NK-92 (cell line): ENCODE measurements around the gene ADAMTS2.
"Not testable (repeated sequence)": the region's sequence is repeated elsewhere in the genome, so short reads cannot be mapped to it uniquely, and the experiment has no call there.

ENCODE experiments used
- DNase-seq: peaks from one replicate; lab custom pipeline; 2025; ENCODE audit not compliant: unreplicated experiment; lab: John Stamatoyannopoulos, UW

Gene ADAMTS2

DNA sequence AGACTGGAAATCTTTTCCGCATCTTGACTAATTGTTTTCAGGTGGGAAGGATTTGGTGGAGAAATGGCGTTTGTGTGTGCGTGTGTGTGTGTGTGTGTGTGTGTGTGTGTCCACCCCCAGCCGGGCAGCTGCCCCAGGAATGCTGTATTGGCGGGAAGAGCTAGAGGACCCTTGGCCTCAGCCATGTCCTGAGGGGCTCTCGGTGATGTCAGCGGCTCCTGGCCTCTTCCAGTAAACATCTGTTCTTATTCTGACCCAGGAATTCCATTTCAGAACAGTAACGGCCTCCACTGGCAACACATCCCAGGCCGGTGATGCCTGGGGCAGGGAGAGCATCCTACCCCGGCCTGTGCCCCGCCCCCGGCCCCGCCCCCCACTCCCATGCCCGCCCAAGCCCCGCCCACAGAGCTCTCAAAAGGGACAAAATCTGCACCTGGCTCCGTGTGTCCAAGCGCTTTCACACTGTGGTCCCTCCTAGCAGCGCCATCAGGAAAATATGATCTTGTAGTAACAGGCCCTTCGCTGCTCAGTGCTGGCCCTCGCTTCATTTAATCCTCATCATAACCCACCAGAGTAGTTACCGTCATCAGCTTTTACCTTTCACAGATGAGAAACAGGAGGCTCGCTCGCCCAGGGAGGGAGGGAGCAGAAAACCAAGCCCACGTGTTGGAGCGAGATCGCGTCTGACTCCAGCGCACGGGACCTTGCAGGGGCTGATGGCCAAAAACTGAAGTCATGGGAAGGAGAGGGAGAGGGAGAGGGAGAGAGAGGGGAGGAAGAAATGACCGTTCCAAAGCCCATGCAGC, 18.9 kb downstream of the ADAMTS2 start:
- DNase-seq: no peak

DNA sequence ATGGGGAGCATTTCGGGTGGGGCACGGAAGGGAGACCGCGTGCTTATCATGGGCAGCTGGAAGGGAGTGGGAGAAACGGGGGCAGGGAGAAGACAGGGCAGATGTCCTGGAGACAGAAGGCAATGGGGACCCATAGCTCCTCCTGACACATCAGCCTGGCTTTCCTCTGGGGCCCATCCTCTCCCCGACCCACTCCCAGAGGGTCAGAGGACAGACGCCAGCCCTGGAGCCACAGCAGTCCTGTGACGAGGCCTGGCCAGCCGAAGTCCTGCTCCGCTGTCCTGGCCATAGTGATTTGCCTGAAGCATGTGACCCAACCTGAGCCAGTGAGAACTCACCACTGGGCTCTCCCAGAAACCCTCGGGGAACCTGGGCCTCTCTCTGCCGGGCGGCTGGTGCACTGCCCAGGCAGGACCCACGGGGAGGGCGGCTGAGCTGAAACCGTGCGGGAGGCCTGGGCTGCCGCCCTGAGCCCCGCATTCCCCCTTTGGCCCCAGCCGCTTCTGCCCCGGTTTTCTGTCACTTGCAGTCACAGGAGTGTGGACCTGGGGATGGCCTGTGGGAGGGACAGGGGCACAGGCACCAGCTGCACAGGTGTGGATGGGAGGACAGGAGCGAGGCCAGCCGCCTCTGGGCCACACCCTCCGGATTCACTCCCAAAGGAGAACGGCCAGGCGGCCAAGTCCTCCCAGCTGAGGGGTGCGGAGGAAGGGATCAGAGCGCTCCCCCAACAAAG, 19.8 kb downstream of the ADAMTS2 start:
- DNase-seq: no peak

DNA sequence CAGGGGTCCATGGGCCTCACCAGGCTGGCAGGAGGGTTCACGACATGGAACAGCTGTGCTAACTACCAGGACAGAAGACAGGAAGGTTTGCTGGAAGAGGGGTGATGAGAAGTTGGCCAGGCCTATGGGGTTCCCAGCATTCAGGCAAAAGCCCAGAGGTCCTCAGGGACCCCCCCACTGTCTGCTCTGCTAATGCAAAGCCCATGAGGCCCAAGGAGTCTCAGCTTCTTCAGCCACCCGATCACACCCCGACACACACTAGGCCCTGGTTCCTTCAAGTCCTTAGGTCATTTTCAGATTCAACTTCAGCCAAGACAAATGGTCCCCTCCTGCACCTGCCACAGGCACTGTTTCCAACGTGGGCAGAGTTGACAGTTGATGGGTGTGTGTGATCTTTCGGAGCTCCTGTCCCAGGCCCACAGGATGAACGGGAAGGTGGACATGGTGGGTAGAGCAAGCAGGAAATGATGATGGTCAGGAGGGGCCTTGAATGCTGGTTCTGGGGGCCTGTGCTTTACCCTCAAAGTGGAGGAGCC, 20.4 kb downstream of the ADAMTS2 start:
- no peak for DNase-seq

DNA sequence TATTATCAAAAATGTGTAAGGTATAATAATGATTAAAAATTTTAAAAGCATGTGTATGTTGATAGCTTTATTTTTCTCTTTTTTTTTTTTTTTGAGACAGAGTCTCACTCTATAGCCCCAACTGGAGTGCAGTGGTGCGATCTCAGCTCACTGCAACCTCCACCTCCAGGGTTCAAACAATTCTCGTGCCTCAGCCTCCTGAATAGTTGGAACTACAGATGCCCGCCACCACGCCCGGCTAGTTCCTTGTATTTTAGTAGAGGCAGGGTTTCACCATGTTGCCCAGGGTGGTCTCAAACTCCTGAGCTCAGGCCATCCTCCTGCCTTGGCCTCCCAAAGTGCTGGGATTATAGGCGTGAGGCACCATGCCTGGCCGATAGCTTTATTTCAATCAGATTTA, 20.9 kb downstream of the ADAMTS2 start:
- not testable (repeated sequence) for DNase-seq

DNA sequence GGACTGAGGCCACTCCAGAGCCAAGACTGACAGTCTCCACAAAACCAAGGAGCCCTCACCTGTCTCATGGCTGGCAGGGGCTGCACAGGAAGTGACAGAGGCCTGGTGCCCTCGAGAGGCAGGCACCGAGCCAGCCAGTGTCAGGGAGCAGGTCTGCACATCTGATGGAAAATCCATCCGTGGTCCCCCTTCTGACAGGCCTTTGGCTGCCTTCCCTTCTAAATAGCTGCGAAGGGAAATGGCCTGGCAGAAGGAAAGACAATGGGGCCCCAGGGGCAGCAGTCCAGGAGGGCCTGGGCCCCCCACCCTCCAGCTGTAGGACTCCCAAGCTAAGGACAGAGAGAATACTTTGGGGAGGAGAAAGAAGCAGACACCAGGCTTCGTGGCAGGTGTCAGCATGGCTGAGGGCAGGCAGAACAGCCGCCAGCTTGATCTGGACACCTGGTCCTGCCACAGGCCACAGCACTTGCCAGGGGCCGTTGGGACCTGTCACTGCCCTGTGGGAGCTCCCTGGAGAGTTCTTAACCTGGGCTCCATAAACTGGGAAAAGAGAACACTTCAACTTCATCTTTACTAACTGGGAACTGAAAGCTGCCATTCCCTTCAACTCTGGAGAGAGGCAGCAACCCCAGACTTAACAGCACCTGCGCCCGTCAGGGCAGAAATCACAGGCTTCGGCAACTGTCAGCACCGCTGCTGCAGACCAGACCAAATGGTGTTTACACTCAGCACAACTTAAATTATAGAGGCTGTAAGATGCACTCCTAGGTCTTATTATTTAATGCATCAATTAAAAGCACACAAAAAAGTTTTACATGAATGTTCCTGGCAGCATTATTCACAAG, 22.0 kb downstream of the ADAMTS2 start:
- DNase-seq: no peak

DNA sequence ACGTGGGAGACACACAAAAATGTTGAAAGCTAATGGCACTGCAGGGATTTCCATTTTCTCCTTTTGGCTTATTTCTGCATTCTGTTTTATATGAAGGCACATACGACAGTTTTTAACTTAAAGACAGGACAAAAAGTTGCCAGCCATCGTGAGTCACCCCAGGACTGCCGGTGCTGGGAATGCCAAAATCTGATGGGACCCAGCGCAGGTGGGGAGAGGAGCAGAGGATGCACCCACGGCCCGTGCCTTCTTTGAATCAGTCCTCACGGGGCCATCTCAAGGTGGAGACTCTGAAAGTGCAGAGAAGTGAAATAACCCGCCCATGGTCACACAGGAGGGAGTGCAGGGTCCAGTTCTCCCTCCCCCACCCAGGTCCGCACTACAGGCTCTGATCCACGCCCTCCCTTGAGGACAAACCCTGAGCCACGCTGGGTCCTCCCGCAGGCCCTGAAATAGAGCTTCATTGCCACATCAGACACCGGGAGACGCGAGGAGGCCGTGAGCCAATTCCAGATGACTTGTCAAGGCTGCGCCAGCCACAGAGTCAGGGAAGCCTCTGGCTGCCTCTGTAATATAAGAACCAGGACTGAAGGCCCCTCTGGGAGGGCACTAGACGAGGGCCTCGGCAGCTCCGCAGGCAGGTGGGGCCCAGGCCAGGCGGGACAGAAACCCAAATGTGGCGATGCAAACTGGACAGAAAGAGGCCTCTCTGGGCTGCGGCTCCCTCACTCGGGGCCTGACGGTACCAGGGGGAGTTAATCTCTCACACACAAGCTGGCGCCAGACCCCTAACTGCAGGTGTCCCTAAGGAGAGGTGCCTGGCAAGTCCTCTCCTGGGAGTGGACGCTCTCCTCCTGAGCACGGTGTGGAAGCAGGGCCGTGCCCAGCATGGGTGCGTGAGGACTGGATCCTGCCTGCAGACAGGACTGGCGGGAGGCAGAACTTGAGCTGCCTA, 22.9 kb downstream of the ADAMTS2 start:
- DNase-seq: no peak

DNA sequence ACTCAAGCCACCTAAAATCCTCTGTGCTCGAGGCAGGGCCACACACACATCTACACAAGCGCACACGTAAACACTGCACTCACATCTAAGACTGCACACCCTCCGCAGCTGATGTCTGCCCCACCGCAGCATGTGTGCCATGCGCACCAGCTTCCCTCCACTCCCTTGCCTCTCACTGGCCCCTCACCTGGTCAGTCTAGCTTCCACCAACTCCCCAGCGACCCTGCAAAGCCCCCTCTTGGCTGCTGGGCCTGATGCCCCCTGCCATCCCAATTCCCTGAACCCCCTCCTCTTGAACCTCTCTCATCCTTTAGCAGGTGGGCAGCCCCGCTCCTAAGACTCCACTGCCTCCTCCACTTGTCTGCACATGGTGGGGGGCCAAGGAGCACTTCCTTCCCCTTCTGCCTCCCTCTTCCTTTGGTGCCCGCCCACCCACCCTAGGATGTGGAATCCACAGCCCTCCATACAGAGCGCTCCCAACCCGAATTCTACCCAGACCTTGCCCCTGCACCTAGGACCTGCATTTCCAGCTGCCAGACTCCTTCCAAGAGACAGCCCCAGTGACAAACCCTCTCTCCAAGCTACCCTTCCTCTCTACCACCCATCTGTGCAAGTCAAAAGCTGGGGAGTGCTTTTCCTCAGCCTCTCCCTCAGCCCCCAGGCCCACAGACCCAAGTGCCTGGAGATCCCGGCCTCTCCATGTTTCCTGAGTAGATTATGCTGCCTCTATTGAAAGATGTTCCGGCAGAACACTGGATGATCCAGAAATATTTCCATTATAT, 23.9 kb downstream of the ADAMTS2 start:
- DNase-seq: no peak

DNA sequence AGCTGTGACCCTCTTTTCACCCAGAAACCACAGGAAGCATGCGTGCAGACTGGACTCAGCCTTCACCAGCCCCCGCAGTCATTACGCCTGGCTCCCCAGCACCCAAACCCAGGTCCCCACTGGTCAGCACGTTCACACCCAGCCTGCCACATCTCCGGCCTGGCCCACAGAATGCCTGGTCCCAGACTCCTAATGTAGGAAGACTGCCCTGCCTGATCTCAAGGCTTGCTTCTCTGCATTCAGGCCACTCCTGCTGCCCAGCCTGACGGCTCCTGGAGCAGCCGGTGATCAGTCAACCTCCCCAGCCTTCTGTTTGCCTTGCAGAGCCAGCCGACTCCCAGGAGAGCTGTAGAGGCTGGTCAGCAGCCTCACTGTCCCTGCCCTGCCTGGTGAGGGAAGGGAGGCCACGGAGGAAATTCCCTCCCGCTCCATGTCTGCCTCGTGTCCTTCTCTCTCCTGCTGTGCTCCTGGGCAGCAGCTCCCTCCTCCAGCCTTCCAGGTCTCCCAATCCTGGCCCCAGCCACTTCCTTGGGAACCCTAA, 25.4 kb downstream of the ADAMTS2 start:
- DNase-seq: no peak

DNA sequence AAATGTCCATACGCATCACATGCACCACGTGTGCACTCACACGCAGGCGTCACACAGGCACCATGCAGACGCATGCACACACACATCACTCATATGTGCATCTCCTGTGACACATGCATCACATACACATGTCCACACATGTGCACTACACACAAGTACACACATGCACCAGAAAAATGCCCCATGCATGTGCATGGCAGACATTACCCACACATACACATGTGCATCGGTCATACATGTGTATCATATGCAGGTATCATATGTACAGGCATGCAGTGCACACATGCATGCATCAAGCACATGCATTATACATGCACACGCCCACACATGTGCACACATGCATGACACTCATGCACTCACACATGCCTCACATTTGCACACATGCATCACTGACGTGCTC, 26.1 kb downstream of the ADAMTS2 start:
- DNase-seq: no peak

DNA sequence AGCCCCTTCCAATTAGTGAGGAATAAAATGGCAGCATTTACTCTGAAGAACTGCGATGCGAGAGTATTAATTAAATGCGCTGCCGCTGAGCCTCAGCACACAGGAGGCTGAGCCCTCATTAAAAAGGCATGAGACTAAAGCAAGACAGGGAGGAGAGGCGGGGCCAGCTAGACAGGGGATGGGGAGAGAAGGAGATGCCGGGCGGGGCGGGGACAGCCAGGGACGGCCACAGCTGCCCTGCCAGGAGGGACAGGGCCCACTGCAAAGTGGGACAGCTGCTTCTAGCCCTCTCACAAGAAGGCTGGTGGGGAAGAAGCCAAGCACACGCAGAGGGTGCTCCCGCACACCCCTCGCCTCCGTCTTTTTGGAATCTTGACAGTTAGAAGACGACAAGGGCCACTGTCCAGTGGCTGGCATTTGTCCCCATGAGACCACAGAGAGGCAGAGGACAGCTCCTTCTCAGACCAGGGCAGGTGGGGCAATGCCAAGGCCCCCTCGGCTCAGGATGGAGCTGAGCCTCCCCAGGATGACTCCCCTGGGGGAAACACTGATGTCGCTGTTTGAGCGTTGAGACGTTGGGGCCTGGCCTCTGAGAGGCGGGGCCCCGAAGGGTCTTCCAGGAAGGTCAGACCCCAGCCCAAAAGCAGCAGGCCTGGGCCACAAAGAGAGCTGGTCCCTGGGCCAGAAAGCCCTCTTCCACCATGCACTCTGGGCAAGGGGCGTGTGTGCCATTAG, 26.9 kb downstream of the ADAMTS2 start:
- no peak for DNase-seq

DNA sequence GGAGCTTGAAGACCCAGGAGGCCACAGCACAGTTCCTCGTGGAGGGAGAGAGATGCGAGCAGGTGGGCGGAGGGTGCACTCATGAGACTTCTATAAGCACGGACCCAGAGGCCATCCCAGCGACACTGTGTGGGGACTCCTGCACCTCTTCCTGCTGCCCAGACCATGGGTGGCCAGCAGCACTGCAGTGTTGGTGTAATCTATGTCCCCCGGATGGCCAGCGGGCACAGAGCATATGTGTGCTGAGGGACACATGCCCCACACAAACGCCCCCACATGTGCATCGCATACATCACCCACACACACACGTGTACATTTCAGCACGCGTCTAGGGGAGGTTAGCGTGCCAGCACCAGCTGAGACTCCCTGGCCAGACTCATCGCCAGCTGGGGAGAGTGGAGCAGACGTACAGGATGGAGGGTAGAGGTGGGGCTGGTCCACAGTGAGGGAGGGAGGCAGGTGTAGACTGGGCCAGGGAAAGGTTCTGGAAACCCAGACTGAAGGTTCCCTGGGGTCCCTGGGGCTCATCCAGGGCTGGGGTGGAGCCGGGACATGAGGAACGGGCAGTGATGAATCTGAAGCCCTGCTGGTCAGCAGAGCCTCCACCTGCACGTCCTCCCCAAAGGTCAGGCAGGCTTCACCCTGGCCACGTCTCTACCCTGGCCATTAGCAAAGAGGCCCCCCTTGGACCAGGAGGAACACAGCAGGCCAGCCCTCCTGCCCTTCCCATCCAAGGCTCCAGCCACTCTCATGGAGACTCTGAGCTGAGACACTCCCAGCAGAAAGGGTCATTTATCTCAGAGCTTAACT, 27.6 kb downstream of the ADAMTS2 start:
- DNase-seq: no peak

DNA sequence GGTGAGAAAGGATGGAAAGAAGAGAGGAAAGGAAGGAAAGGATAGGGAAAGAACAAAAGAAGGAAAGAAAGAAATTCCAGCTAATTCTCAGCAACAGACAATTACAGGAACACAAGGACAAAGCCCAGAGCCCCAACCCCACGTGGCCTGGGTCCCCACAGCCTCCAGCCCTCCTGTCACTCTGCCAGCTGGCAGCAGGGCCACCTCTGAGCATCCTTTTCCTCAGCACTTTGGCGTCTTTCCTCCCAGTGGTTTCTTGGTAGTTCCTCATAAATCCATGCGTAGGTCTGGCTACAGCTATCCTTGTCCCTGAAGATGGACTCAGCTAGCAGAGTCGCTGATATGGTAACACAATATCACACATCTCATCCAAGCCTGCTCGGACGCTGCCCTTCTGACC, 28.3 kb downstream of the ADAMTS2 start:
- DNase-seq: no peak

DNA sequence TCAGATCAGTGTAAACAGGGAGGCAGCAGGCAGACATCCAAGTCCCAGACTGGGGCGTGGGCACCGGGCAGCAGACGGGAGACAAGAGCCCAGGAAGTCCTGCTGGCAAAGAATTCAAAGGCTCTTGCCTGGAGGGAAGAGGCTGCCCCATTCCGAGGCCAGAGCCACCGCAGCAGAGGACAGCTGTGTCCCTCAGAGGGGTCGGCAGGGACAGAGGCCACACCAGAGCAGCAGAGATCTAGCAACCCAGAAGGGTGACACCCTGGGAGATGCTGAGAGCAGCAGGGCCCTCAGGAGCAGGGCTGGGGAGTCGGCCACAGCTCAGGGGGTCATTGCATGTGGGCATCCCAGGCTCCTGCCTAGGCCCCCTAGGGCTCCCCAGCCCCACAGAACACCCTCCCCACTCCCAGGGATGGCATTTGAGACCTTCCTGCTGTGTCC, 29.1 kb downstream of the ADAMTS2 start:
- no peak for DNase-seq

DNA sequence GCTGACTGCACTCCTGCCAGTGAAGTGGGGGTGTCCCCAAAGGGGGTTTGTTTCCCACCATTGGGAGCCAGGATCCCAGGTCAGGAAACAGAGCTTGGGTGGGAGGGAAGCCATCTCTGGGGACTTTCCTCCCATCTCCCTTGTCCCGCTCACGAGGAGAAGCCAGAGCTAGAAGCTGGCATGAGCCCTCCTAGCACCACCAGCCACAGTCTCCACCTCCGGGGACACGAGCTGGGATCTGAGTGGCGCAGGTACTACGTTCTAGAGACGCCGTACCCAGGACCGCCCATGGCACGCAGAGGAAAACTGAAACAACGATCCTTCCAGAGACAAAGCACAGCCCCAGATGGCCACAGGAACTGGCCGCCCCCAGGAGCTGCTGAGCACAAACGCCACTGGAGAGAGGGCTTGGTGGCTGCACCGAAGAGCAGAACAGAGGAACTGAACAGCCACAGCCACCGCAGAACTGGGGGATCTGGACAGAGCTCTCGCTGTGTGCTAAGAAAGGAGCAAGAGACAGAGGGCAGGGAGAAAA, 29.8 kb downstream of the ADAMTS2 start:
- no peak for DNase-seq

DNA sequence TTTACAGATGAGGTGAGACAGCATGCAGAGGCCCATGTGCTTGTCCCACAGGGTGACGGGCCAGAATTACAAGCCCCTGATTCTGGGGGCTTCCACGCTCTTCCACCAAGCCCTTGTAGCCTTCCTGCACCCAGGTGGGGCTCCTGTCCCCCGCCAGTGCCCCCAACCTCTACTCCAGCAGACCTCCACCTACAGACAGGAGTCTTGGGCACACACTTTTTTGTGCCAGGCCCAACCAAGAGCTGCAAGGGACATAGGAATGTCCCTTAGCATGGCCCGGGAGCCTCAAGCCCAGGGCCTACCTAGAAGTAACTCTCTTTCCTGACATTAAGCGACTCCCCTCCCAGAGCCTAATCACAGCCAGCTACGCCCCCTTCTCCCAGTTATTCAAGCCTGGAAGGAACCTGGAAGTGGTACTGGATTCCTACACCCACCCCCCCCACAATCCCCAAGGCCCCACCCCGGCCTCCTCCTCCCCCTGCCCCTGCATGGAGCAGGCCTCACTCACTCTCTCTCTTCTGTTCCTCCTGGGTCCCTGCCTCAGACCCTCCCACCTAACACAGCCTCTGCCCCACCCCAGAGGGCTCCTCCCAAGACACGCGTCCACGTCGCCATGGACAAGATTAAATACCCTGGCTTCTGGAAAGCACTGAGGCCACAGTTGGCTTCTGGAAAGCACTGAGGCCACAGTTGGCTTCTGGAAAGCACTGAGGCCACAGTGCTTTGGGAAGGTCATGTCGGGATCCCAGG, 30.5 kb downstream of the ADAMTS2 start:
- no peak for DNase-seq

DNA sequence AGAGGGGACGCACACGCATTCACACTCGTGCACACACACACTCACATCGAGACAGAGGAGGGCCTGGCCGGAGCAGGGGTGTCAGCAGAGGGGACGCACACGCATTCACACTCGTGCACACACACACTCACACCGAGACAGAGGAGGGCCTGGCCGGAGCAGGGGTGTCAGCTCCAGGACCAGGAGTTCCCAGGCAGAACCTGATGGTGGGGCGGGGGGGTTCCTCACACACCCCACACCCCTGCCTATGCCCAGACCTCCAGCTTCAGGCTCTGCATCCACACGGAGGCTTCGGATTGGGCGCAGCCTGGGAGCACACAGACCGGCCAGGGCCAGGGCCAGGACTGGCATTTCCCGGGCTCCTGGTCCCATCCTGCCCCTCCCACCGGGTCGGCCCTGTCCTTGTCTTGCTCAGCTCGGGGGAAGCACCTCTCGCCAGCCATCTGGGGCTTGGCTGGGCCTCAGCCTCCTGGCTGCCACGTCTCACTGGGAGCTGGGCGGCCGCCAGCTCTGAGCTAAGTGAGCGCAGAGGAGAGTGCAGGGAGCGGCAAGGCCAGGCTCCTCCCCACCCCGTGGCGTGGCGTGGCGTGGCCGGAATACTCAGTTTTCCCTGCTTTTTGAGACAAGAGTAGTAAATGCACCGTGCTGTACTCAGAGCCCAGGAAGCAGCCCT, 31.3 kb downstream of the ADAMTS2 start:
- DNase-seq: no peak
